Measurements from ENCODE around the gene SRCIN1.

SRCIN1 gene

DNA sequence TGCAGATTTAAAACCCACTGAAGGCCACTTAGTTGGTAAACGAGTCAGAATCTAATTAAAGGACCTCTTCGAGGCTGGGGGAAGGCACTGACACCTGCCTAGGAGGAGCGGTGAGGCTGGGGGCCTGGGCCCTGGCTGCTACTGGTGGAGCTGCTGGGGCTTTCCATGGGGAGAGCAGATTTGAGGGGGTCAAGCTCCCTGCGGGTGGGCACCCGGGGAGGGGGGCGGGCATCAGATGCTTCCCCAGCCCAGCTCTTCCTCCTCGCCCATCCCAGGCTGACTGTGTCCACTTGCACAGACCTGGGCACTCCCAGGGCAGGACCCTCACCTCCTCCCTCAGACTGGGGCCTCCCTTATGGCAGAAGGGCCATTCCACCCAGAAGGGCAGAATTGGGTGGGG, 19.0 kb downstream of the SRCIN1 start:
- H3K27ac ChIP-seq (ENCODE audit: low read depth, low read length) = no peak overlapping the region
- no peaks in the 10 kb centered on the region for H3K9me3 ChIP-seq (ENCODE audit: control insufficient read depth, insufficient read depth, low read depth, low read length)
- peaks cover 12% of the 10 kb centered on the region for H3K27me3 ChIP-seq (ENCODE audit: control insufficient read depth, insufficient read depth, low read length)
- H3K4me3 ChIP-seq (ENCODE audit: low read depth, low read length) = no peak overlapping the region
- H3K36me3 ChIP-seq (ENCODE audit: control insufficient read depth, insufficient read depth, low read length) = no peaks in the 10 kb centered on the region
- no peak overlapping the region for H3K9ac ChIP-seq (ENCODE audit: low read length)
- H3K4me1 ChIP-seq (ENCODE audit: control insufficient read depth, insufficient read depth, low read length) = peaks cover 58% of the 10 kb centered on the region

DNA sequence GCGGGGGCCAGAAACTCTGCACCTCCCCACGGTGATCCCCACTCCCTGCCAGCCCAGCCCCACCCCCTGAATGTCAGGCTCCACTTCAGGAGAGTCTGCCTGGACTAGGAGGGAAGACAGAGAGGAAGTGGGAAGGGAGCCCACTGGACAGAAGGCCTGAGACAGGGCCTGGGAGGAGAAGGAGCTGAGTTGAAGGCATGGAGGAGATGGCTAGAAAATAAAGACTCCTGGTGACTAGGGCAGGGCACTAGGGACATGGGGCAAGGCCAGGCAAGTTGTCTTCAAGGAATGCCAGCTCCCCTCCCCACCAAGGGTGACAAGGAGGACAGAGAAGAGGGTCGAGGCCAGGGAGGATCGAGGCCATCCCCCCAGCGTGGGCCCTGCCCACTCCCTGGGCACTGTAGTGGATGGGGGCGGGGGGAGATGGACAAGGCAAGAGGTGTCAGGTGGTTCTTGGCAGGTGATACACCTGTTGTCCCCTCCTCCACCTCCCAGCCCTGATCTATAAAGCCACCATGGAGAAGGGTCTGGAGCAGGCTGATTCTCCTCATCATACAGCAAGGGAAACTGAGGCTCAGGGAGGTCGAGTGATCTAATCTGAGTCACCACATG, 19.7 kb downstream of the SRCIN1 start:
- Histone ChIP-seq H3K4me3 (ENCODE audit: low read depth, low read length) (no peak overlapping the region), H3K9ac (ENCODE audit: low read length) (no peak overlapping the region), H3K36me3 (ENCODE audit: control insufficient read depth, insufficient read depth, low read length) (no peaks in the 10 kb centered on the region), H3K27ac (ENCODE audit: low read depth, low read length) (no peak overlapping the region), H3K27me3 (ENCODE audit: control insufficient read depth, insufficient read depth, low read length) (peaks cover 16% of the 10 kb centered on the region), H3K4me1 (ENCODE audit: control insufficient read depth, insufficient read depth, low read length) (peaks cover 51% of the 10 kb centered on the region), H3K9me3 (ENCODE audit: control insufficient read depth, insufficient read depth, low read depth, low read length) (no peaks in the 10 kb centered on the region)

DNA sequence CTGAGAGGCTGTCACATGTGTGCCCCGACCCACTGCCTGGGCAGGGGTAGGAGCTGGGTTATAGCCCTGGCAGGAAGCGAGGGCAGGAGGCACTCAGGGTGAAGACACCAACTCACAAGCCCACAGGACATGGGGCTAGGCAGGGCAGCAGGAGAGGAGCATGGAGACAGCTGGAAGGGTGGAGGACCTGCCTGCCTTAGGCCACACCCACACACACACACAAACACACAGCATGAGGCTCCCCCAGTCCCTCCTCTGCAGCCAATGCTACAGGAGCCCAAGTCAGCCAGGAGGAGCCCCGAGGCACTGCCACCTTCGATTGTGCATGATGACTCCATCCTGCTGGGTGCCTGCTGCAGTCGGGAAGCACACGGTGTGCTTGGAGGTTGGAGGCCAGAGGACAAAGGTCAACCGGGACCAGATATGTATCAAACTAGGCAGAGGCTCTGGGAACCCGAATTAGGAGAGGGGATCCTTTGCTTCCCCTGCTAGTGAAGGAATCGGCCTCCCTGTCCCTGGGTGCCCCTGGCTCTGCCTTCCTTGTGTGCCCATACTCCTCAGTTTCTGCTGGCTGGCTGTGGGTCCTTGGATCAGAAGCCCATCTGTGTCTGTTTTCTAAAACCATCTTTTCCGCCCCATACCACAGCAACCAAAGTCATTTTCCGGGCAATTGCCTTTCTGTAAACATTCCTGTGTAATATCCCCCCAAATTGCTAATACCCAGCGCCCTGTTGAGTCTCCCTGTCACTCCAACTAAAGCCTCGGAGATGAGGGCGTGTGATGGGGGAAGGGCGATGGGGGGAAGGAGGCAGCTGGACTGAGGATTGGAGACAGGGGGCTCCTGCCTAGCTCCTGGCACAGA, 20.5 kb downstream of the SRCIN1 start:
- Histone ChIP-seq H3K4me3 (ENCODE audit: low read depth, low read length) (no peak overlapping the region), H3K36me3 (ENCODE audit: control insufficient read depth, insufficient read depth, low read length) (no peaks in the 10 kb centered on the region), H3K9ac (ENCODE audit: low read length) (no peak overlapping the region), H3K4me1 (ENCODE audit: control insufficient read depth, insufficient read depth, low read length) (peaks cover 50% of the 10 kb centered on the region), H3K27me3 (ENCODE audit: control insufficient read depth, insufficient read depth, low read length) (peaks cover 21% of the 10 kb centered on the region), H3K9me3 (ENCODE audit: control insufficient read depth, insufficient read depth, low read depth, low read length) (no peaks in the 10 kb centered on the region), H3K27ac (ENCODE audit: low read depth, low read length) (no peak overlapping the region)

- H3K27me3 ChIP-seq (ENCODE audit: control insufficient read depth, insufficient read depth, low read length) = peaks cover 30% of the 10 kb centered on the region
- no peaks in the 10 kb centered on the region for H3K36me3 ChIP-seq (ENCODE audit: control insufficient read depth, insufficient read depth, low read length)
- peak overlapping the region; percentile 13; the same call in 1 of the 2 replicates for H3K4me3 ChIP-seq (ENCODE audit: low read depth, low read length)
- H3K9ac ChIP-seq (ENCODE audit: low read length) = no peak overlapping the region
- no peak overlapping the region for H3K27ac ChIP-seq (ENCODE audit: low read depth, low read length)
- H3K9me3 ChIP-seq (ENCODE audit: control insufficient read depth, insufficient read depth, low read depth, low read length) = no peaks in the 10 kb centered on the region
- H3K4me1 ChIP-seq (ENCODE audit: control insufficient read depth, insufficient read depth, low read length) = peaks cover 57% of the 10 kb centered on the region
These were observed 21.3 kb downstream of the SRCIN1 start for GRCh38 chr17:38584350-38584925.

DNA sequence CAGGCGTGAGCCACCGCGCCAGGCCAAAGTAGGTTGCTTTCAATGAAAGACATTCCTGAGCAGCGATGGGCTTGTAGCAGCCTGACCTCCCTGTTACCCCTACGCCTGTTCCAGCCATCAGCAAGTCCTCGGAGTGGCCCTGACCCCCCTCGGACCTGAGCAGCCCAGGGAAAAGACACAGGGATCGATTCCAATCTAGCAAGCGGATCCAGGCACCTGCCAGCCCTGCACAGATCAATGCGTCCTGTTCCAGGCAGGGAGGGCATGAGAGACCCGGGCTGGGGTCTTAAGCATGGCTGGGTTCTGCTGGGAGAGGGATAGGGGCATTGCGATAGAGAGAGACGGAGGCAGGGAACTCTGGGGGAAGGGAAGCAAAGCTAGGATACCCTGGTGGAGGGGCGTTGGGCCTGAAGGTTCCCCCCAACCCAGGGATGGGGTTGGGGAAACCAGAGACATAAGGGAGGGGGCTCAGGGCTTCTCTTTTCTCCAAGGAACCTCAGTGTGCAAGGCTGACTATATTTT, 21.9 kb downstream of the SRCIN1 start:
- H3K27me3 ChIP-seq (ENCODE audit: control insufficient read depth, insufficient read depth, low read length) = peaks cover 35% of the 10 kb centered on the region
- no peak overlapping the region for H3K9ac ChIP-seq (ENCODE audit: low read length)
- H3K36me3 ChIP-seq (ENCODE audit: control insufficient read depth, insufficient read depth, low read length) = no peaks in the 10 kb centered on the region
- H3K27ac ChIP-seq (ENCODE audit: low read depth, low read length) = no peak overlapping the region
- peaks cover 59% of the 10 kb centered on the region for H3K4me1 ChIP-seq (ENCODE audit: control insufficient read depth, insufficient read depth, low read length)
- no peaks in the 10 kb centered on the region for H3K9me3 ChIP-seq (ENCODE audit: control insufficient read depth, insufficient read depth, low read depth, low read length)
- no peak overlapping the region for H3K4me3 ChIP-seq (ENCODE audit: low read depth, low read length)

GRCh38 chr17:38583176-38583575, 22.6 kb downstream of the SRCIN1 start:
- peaks cover 42% of the 10 kb centered on the region for H3K27me3 ChIP-seq (ENCODE audit: control insufficient read depth, insufficient read depth, low read length)
- H3K9ac ChIP-seq (ENCODE audit: low read length) = no peak overlapping the region

GRCh38 chr17:38582069-38582468, 23.7 kb downstream of the SRCIN1 start:
- no peaks in the 10 kb centered on the region for H3K9me3 ChIP-seq (ENCODE audit: control insufficient read depth, insufficient read depth, low read depth, low read length)
- no peak overlapping the region for H3K27ac ChIP-seq (ENCODE audit: low read depth, low read length)
- H3K9ac ChIP-seq (ENCODE audit: low read length) = no peak overlapping the region
- no peak overlapping the region for H3K4me3 ChIP-seq (ENCODE audit: low read depth, low read length)
- peaks cover 53% of the 10 kb centered on the region for H3K27me3 ChIP-seq (ENCODE audit: control insufficient read depth, insufficient read depth, low read length)
- H3K4me1 ChIP-seq (ENCODE audit: control insufficient read depth, insufficient read depth, low read length) = peaks cover 57% of the 10 kb centered on the region
- no peaks in the 10 kb centered on the region for H3K36me3 ChIP-seq (ENCODE audit: control insufficient read depth, insufficient read depth, low read length)

More at GRCh38 chr17:38583176-38583575, 22.6 kb downstream of the SRCIN1 start:
- Histone ChIP-seq H3K27ac (ENCODE audit: low read depth, low read length) (no peak overlapping the region), H3K36me3 (ENCODE audit: control insufficient read depth, insufficient read depth, low read length) (no peaks in the 10 kb centered on the region), H3K4me1 (ENCODE audit: control insufficient read depth, insufficient read depth, low read length) (peaks cover 56% of the 10 kb centered on the region), H3K4me3 (ENCODE audit: low read depth, low read length) (no peak overlapping the region), H3K9me3 (ENCODE audit: control insufficient read depth, insufficient read depth, low read depth, low read length) (no peaks in the 10 kb centered on the region)

GRCh38 chr17:38579934-38580333, 25.8 kb downstream of the SRCIN1 start:
- H3K27me3 ChIP-seq (ENCODE audit: control insufficient read depth, insufficient read depth, low read length) = peaks cover 75% of the 10 kb centered on the region
- no peaks in the 10 kb centered on the region for H3K36me3 ChIP-seq (ENCODE audit: control insufficient read depth, insufficient read depth, low read length)
- H3K9me3 ChIP-seq (ENCODE audit: control insufficient read depth, insufficient read depth, low read depth, low read length) = no peaks in the 10 kb centered on the region
- H3K4me1 ChIP-seq (ENCODE audit: control insufficient read depth, insufficient read depth, low read length) = peaks cover 45% of the 10 kb centered on the region
- no peak overlapping the region for H3K9ac ChIP-seq (ENCODE audit: low read length)
- no peak overlapping the region for H3K4me3 ChIP-seq (ENCODE audit: low read depth, low read length)
- H3K27ac ChIP-seq (ENCODE audit: low read depth, low read length) = no peak overlapping the region

DNA sequence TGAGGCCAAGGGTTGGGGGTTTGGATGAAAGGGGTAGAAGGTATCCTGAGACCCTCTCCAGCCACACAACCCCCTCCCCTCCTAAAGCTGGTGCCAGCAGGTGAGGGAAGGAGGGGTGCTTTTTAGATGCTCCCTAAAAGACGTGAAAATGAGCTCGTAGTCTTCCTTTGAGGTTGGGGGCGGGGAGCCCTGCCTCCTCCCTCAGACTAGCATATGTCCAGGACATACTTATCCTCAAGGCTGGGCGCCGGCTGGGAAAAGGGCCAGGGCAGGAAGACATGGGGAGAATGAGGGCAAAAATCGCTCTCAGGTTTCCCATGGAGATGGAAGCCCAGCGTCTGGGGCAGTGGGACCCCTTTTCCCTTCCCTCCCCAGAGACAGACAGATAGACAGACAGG, 26.7 kb downstream of the SRCIN1 start:
- H3K9ac ChIP-seq (ENCODE audit: low read length) = peak overlapping the region; percentile 29
- no peak overlapping the region for H3K27ac ChIP-seq (ENCODE audit: low read depth, low read length)
- no peaks in the 10 kb centered on the region for H3K36me3 ChIP-seq (ENCODE audit: control insufficient read depth, insufficient read depth, low read length)
- peaks cover 82% of the 10 kb centered on the region for H3K27me3 ChIP-seq (ENCODE audit: control insufficient read depth, insufficient read depth, low read length)
- H3K4me3 ChIP-seq (ENCODE audit: low read depth, low read length) = peak overlapping the region; percentile 64
- H3K9me3 ChIP-seq (ENCODE audit: control insufficient read depth, insufficient read depth, low read depth, low read length) = no peaks in the 10 kb centered on the region
- peaks cover 41% of the 10 kb centered on the region for H3K4me1 ChIP-seq (ENCODE audit: control insufficient read depth, insufficient read depth, low read length)

DNA sequence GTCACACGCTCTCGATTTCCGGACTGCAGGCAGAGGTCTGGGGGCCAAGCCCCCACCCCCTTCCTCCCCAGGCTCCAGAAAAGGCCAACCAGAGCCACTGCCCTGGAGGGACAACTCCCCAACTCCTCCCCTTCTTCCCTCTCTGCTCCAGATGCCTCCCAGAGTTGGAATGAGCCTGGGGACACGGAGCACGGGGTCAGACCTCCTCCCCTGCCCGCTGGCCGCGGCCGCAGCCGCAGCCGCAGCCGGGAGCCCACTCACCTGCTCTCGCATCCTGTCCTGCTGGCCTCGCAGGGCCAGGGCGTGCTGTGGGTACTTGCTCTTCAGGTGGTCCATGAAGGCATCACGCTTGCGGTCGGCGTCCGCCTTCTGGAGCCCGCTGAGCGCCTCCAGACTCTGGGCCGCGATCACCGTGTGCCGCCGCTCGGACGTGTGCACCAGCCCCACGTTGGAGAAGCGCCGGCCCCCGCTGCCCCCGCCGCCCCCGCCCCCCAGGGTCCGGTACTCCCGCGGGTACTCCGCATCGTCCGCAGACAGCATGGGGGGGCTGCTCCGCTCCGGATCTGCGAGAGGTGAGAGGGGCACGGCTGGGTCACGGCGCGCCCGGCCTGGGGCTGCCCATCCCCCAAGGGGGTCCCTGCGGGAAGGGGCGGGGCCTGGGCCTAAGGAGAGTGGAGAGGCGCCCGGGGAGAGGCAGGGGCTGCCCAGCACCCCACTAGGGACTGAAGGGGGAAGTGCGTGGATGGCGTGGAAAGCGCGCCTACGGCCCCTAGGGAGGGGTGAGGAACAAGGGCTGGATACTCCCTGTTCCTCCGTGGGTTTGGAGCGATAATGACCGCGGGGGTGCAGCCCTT, 27.3 kb downstream of the SRCIN1 start:
- peaks cover 41% of the 10 kb centered on the region for H3K4me1 ChIP-seq (ENCODE audit: control insufficient read depth, insufficient read depth, low read length)
- peak overlapping the region; percentile 64 for H3K4me3 ChIP-seq (ENCODE audit: low read depth, low read length)
- H3K9me3 ChIP-seq (ENCODE audit: control insufficient read depth, insufficient read depth, low read depth, low read length) = no peaks in the 10 kb centered on the region
- peaks cover 84% of the 10 kb centered on the region for H3K27me3 ChIP-seq (ENCODE audit: control insufficient read depth, insufficient read depth, low read length)
- H3K27ac ChIP-seq (ENCODE audit: low read depth, low read length) = no peak overlapping the region
- peak overlapping the region; percentile 29 for H3K9ac ChIP-seq (ENCODE audit: low read length)
- no peaks in the 10 kb centered on the region for H3K36me3 ChIP-seq (ENCODE audit: control insufficient read depth, insufficient read depth, low read length)
